H1 (cell line): ENCODE results near the gene CASQ2. TPM values are rescaled to one million over a fixed set of nuclear protein-coding genes. Genes with fewer than 3 reads are reported as not detected.

Experiments used
- CTCF ChIA-PET: fragments of 300-600 bp; sonication (Branson Sonifier 250); formaldehyde crosslinking; loops from one replicate; lab custom pipeline; 2021; ENCODE audit not compliant: partially characterized antibody; lab: Charles Lee
- POLR2A ChIA-PET: fragments of 300-600 bp; sonication (Branson Sonifier 250); formaldehyde crosslinking; loops from one replicate; lab custom pipeline; 2021; ENCODE audit warnings: inconsistent platforms; ENCODE audit not compliant: partially characterized antibody; lab: Charles Lee
- DNase-seq, 2 experiments: peaks; one replicate each; pipeline versions ENCODE4 v3.0.0 to v3.0.0-alpha.2; 2010 to 2022; ENCODE audit warnings: low spot score in 2 of 2, low read depth in 1 of 2, mixed read lengths in 1 of 2
- FAIRE-seq: peaks from 2 replicates; lab custom pipeline; 2011; peaks lifted over from hg19 to GRCh38; lab: Jason Lieb, UNC
- H2AFZ ChIP-seq: 2 replicates; pipeline ENCODE4 v1.8.1; 2012; ENCODE audit warnings: low read length, inconsistent platforms
- H2AK5ac ChIP-seq: 2 replicates; pipeline ENCODE4 v1.6.1; 2013; ENCODE audit warnings: low read depth, low read length
- H2BK120ac ChIP-seq: replicated peaks from 2 replicates; pipeline ENCODE3; 2013; ENCODE audit warnings: low read depth, low read length, inconsistent platforms
- H2BK12ac ChIP-seq: 2 replicates; pipeline ENCODE4 v1.6.1; 2013; ENCODE audit warnings: low read depth, low read length
- H2BK15ac ChIP-seq: 2 replicates; pipeline ENCODE4 v1.6.1; 2013; ENCODE audit warnings: low read length
- H2BK20ac ChIP-seq: 2 replicates; pipeline ENCODE4 v1.6.1; 2013; ENCODE audit warnings: low read length
- H2BK5ac ChIP-seq: 2 replicates; pipeline ENCODE4 v1.6.1; 2013; ENCODE audit warnings: low read depth, low read length
- H3K14ac ChIP-seq: 2 replicates; pipeline ENCODE4 v1.6.1; 2013; ENCODE audit warnings: inconsistent platforms; ENCODE audit not compliant: insufficient read length
- H3K18ac ChIP-seq: 2 replicates; pipeline ENCODE4 v1.6.1; 2013; ENCODE audit warnings: low read length; ENCODE audit errors: extremely low read depth
- H3K23ac ChIP-seq: 2 replicates; pipeline ENCODE4 v1.6.1; 2013; ENCODE audit warnings: inconsistent platforms; ENCODE audit not compliant: insufficient read length
- H3K23me2 ChIP-seq: 2 replicates; pipeline ENCODE4 v1.6.1; 2013; ENCODE audit warnings: low read depth, low read length
- H3K27ac ChIP-seq: 2 replicates; pipeline ENCODE4 v1.6.1; 2011; ENCODE audit warnings: low read depth, low read length, inconsistent platforms
- H3K27me3 ChIP-seq, 4 experiments: replicated peaks in 1 of 4; 1 replicate in 1 of 4; 2 replicates in 3 of 4; pipeline versions ENCODE4 v1.6.1 to v1.8.1; 2011 to 2013; ENCODE audit warnings: low read length in 3 of 4, mild to moderate bottlenecking in 3 of 4, inconsistent platforms in 2 of 4, mixed read lengths in 2 of 4, moderate library complexity in 1 of 4; ENCODE audit not compliant: control insufficient read depth in 3 of 4, insufficient read depth in 3 of 4; ENCODE audit errors: extremely low read depth in 1 of 4
- H3K36me3 ChIP-seq, 4 experiments: 2 replicates each; pipeline versions ENCODE4 v1.6.1 to v1.8.1; 2011 to 2013; ENCODE audit warnings: mild to moderate bottlenecking in 4 of 4, low read length in 3 of 4, moderate library complexity in 2 of 4, control low read depth in 1 of 4, inconsistent platforms in 1 of 4; ENCODE audit not compliant: insufficient read depth in 4 of 4, control insufficient read depth in 2 of 4
- H3K4ac ChIP-seq: replicated peaks from 2 replicates; pipeline ENCODE3; 2013; ENCODE audit warnings: low read length, low read depth, mixed read lengths, inconsistent platforms; ENCODE audit not compliant: insufficient read length
- H3K4me1 ChIP-seq, 4 experiments: replicated peaks in 1 of 4; 1 replicate in 1 of 4; 2 replicates in 3 of 4; pipeline versions ENCODE4 v1.6.1 to v1.8.1; 2011 to 2013; ENCODE audit warnings: low read length in 3 of 4, inconsistent platforms in 2 of 4, mixed read lengths in 1 of 4; ENCODE audit not compliant: insufficient read depth in 4 of 4, control insufficient read depth in 3 of 4
- H3K4me2 ChIP-seq, 2 experiments: 2 replicates each; pipeline versions ENCODE4 v1.6.1 to v1.8.1; 2011 to 2013; ENCODE audit warnings: low read depth in 2 of 2, low read length in 2 of 2, control low read depth in 1 of 2, inconsistent platforms in 1 of 2, mild to moderate bottlenecking in 1 of 2; ENCODE audit not compliant: insufficient read depth in 1 of 2
- H3K4me3 ChIP-seq, 4 experiments: fragments of 200-600, 300-600 bp in 1 of 4; sonication (generic), shearing (Covaris generic), sonication (Bioruptor Twin) in 1 of 4; 2 replicates each; pipeline versions ENCODE4 v1.5.1 to v1.8.1; 2011 to 2016; ENCODE audit warnings: low read length in 4 of 4, low read depth in 3 of 4, control low read depth in 2 of 4, inconsistent platforms in 2 of 4, mild to moderate bottlenecking in 2 of 4, mixed read lengths in 1 of 4, moderate library complexity in 1 of 4; ENCODE audit not compliant: insufficient read depth in 2 of 4; ENCODE audit errors: extremely low read depth in 1 of 4
- H3K56ac ChIP-seq: replicated peaks from 2 replicates; pipeline ENCODE3; 2013; ENCODE audit warnings: low read depth, mild to moderate bottlenecking, mixed read lengths, low read length, inconsistent platforms; ENCODE audit not compliant: insufficient read length
- H3K79me1 ChIP-seq: 2 replicates; pipeline ENCODE4 v1.6.1; 2013; ENCODE audit warnings: low read depth, low read length, control low read depth
- H3K79me2 ChIP-seq, 2 experiments: 2 replicates each; pipeline versions ENCODE4 v1.6.1 to v1.8.1; 2012 to 2013; ENCODE audit warnings: low read length in 2 of 2, mild to moderate bottlenecking in 2 of 2, inconsistent platforms in 1 of 2; ENCODE audit not compliant: insufficient read depth in 2 of 2, control insufficient read depth in 1 of 2
- H3K9ac ChIP-seq, 4 experiments: replicated peaks in 1 of 4; 1 replicate in 1 of 4; 2 replicates in 3 of 4; pipeline versions ENCODE4 v1.6.1 to v1.8.1; 2011 to 2013; ENCODE audit warnings: low read depth in 3 of 4, low read length in 3 of 4, control low read depth in 2 of 4, mild to moderate bottlenecking in 2 of 4, moderate library complexity in 2 of 4, inconsistent platforms in 1 of 4; ENCODE audit errors: extremely low read depth in 1 of 4
- H3K9me3 ChIP-seq, 2 experiments: 2 replicates each; pipeline versions ENCODE4 v1.6.1 to v1.8.1; 2012 to 2013; ENCODE audit warnings: mild to moderate bottlenecking in 2 of 2, moderate library complexity in 2 of 2, control low read depth in 1 of 2, inconsistent platforms in 1 of 2, low read depth in 1 of 2, low read length in 1 of 2, mixed read lengths in 1 of 2; ENCODE audit not compliant: insufficient read depth in 2 of 2
- H4K20me1 ChIP-seq, 2 experiments: replicated peaks in 1 of 2; 2 replicates each; pipeline versions ENCODE3 to v1.8.1; 2011 to 2013; ENCODE audit warnings: inconsistent platforms in 2 of 2, low read length in 2 of 2, mild to moderate bottlenecking in 1 of 2; ENCODE audit not compliant: insufficient read depth in 2 of 2, control insufficient read depth in 1 of 2
- H4K5ac ChIP-seq: 2 replicates; pipeline ENCODE4 v1.6.1; 2013; ENCODE audit warnings: low read length, low read depth, mixed read lengths, inconsistent platforms; ENCODE audit not compliant: insufficient read length
- H4K8ac ChIP-seq: 2 replicates; pipeline ENCODE4 v1.8.0; 2013; ENCODE audit warnings: mild to moderate bottlenecking, moderate library complexity, low read length, inconsistent platforms; ENCODE audit not compliant: insufficient read depth; ENCODE audit errors: extremely low read depth
- H4K91ac ChIP-seq: replicated peaks from 2 replicates; pipeline ENCODE3; 2013; ENCODE audit warnings: low read length, mixed read lengths, inconsistent platforms; ENCODE audit not compliant: insufficient read length
- CREB1 ChIP-seq: IDR thresholded peaks from 2 replicates; pipeline ENCODE4 v1.6.1; 2012; ENCODE audit warnings: inconsistent platforms
- EZH2 ChIP-seq: fragments of 200-600 bp; sonication (generic); IDR thresholded peaks from 2 replicates; pipeline ENCODE4 v1.7.1; 2012; ENCODE audit warnings: low read depth, mild to moderate bottlenecking, moderate library complexity, low read length, inconsistent platforms; ENCODE audit not compliant: severe bottlenecking
- HDAC2 ChIP-seq, 2 experiments: fragments of 300-600 bp in 1 of 2; sonication (generic) in 1 of 2; IDR thresholded peaks; 2 replicates each; pipeline ENCODE4 v1.6.1; 2011 to 2012; ENCODE audit warnings: low read depth in 2 of 2, low read length in 2 of 2, mild to moderate bottlenecking in 2 of 2, moderate library complexity in 2 of 2, borderline replicate concordance in 1 of 2, inconsistent platforms in 1 of 2
- MAFK ChIP-seq: IDR thresholded peaks from 2 replicates; pipeline ENCODE4 v1.6.1; 2012; ENCODE audit warnings: low read depth, mild to moderate bottlenecking, improper control_type of control experiment, low read length
- POU5F1 ChIP-seq: IDR thresholded peaks from 2 replicates; pipeline ENCODE4 v1.6.1; 2011; ENCODE audit warnings: low read depth, mild to moderate bottlenecking, low read length, moderate library complexity
- RNF2 ChIP-seq: fragments of 200-900, 300-1000 bp; sonication (generic); IDR thresholded peaks from 2 replicates; pipeline ENCODE4 v1.7.1; 2016; ENCODE audit warnings: borderline replicate concordance, low read depth, mild to moderate bottlenecking, antibody characterized with exemption, low read length; ENCODE audit not compliant: poor library complexity, severe bottlenecking; ENCODE audit errors: missing control alignments
- RXRA ChIP-seq: IDR thresholded peaks from 2 replicates; pipeline ENCODE4 v1.6.1; 2011; ENCODE audit warnings: low read depth, mild to moderate bottlenecking, low read length, moderate library complexity; ENCODE audit not compliant: insufficient read depth
- SIN3A ChIP-seq, 2 experiments: IDR thresholded peaks in 1 of 2; conservative IDR thresholded peaks in 1 of 2; 2 replicates each; pipeline ENCODE4 v1.6.1; 2011 to 2012; ENCODE audit warnings: low read length in 2 of 2, improper control_type of control experiment in 1 of 2, low read depth in 1 of 2, mild to moderate bottlenecking in 1 of 2
- SP2 ChIP-seq: IDR thresholded peaks from 2 replicates; pipeline ENCODE4 v1.6.1; 2012; ENCODE audit warnings: mild to moderate bottlenecking, low read length, inconsistent platforms
- WGBS, 2 experiments: shearing (Covaris generic) in 1 of 2; methylation state at CpG; one replicate each; pipeline versions ENCODE4 v1.1.6 to v1.1.7; 2013 to 2015; ENCODE audit warnings: low lambda C conversion rate in 2 of 2, mixed read lengths in 2 of 2, inconsistent platforms in 1 of 2, low coverage in 1 of 2, missing lambda C conversion rate in 1 of 2; ENCODE audit not compliant: insufficient replicate concordance in 2 of 2, insufficient coverage in 1 of 2, insufficient read length in 1 of 2; ENCODE audit errors: extremely low coverage in 1 of 2, missing lambda C conversion rate in 1 of 2; 5-methylcytosine and 5-hydroxymethylcytosine counted together
- polyA plus RNA-seq, 7 experiments: library from polyadenylated mRNA; depleted of rRNA in 3 of 7; stranded (reverse) in 5 of 7; unstranded in 2 of 7; fragments of >200 nt in 5 of 7; fragments of 200-250 nt in 2 of 7; gene quantifications; 1 replicate in 5 of 7; 2 replicates in 1 of 7; 4 replicates in 1 of 7; pipeline versions ENCODE4 v1.2.1 to v1.2.3, GENCODE V29; 2011 to 2013; ENCODE audit warnings: missing spikeins in 2 of 7, mixed read lengths in 2 of 7
- total RNA-seq: library from RNA; stranded (reverse); fragmentation: NEBNext Ultra II Directional; extraction: Animal tissue kit (Norgen Biotek cat#: 25700); gene quantifications from 2 replicates; pipeline ENCODE4 v1.2.1, GENCODE V29; 2021
- TF ChIP-seq, protein P1 (sequence below): IDR thresholded peaks from 2 replicates; pipeline ENCODE4 v1.6.1; 2012; ENCODE audit warnings: inconsistent platforms
- TF ChIP-seq, protein P2 (sequence below): IDR thresholded peaks from 2 replicates; pipeline ENCODE4 v1.6.1; 2011; ENCODE audit warnings: low read depth, mild to moderate bottlenecking, low read length; ENCODE audit not compliant: insufficient read depth

Gene CASQ2
- total and polyA plus RNA-seq, 2 of the 8 experiments (the other 6 are each of a cell fraction or from before 2014, with no cell fraction given), result not detected

DNA sequence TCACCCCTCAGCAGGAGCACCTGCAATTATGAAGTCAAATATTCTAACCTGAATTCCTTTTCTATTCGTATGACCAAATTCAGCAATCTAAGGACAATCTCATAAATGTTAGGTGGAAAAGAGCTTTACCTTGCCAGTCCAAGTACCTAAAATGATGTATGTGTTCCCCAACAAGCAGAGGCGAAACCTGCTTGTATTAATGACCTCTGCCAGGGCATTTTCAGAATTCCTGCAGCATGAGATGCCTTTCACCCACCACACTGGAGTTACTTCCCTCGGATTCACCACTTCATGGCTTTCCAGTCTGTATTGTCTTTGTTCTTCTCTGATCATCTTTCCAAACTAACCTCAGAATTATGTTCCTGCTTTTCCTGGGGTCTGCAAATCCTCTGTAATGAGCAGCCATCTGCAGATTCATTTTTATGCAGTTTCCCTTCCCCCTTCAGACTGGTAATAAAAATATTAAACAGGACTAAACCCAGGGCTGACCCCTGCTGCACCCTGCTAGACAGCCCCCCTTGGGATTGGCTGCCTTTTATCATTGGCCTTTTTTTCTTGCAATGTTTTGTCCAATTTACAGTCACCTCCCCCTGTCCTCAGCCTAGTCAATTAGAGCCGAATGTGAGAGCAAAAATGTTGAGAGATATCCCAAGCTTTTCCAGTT, 26.6 kb upstream of the CASQ2 start:
- Histone ChIP-seq H2BK15ac (no peak overlapping the region), H3K9me3 (no peaks in the 10 kb centered on the region), H2BK12ac (no peak overlapping the region), H3K4ac (no peak overlapping the region), H3K36me3 (no peaks in the 10 kb centered on the region), H2AK5ac (no peak overlapping the region), H2BK20ac (no peak overlapping the region), H2BK120ac (no peak overlapping the region), H3K14ac (no peak overlapping the region), H4K8ac (no peak overlapping the region), H3K79me2 (no peaks in the 10 kb centered on the region), H3K79me1 (no peaks in the 10 kb centered on the region), H3K56ac (no peak overlapping the region), H3K23me2 (no peaks in the 10 kb centered on the region), H2AFZ (peak overlapping the region; percentile 66; the same call in 1 of the 2 replicates), H3K4me1 (peaks cover 0 to 6% (median 3%) of the 10 kb centered on the region in 4 experiments; a peak in 2 of 7 replicates), H4K91ac (no peak overlapping the region), H3K23ac (no peak overlapping the region), H3K18ac (no peak overlapping the region), H2BK5ac (no peak overlapping the region), H3K9ac (no peak overlapping the region), H3K4me2 (no peak overlapping the region), H4K20me1 (no peaks in the 10 kb centered on the region), H3K4me3 (no peak overlapping the region), H3K27me3 (no peaks in the 10 kb centered on the region), H4K5ac (no peak overlapping the region), H3K27ac (no peak overlapping the region)
- ChIA-PET CTCF (interaction anchor here (1.3 kb wide), 1 partner anchor 12 kb away, joined by 3 read pairs; no protein-coding TSS in a partner anchor), POLR2A (no interaction called here)
- WGBS, 2 experiments, result 57% methylated on average over 4 of the region's 4 CpGs; no CpG with 5 or more reads in 1 of the 2 experiments
- FAIRE-seq (no peak), DNase-seq (no peak)
- no peak for TF ChIP-seq POU5F1
- TF ChIP-seq HDAC2 (IDR thresholded peaks at IDR 0.05; ENCODE audit: borderline replicate concordance in 1 of 2, low read depth in 2 of 2, low read length in 2 of 2), result no peak
- TF ChIP-seq CREB1, result no peak
- TF ChIP-seq EZH2, result no peak
- no peak for TF ChIP-seq SP2
- TF ChIP-seq, protein P1, sequence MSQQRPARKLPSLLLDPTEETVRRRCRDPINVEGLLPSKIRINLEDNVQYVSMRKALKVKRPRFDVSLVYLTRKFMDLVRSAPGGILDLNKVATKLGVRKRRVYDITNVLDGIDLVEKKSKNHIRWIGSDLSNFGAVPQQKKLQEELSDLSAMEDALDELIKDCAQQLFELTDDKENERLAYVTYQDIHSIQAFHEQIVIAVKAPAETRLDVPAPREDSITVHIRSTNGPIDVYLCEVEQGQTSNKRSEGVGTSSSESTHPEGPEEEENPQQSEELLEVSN, result no peak
- no peak for TF ChIP-seq RXRA
- no peak for TF ChIP-seq RNF2
- TF ChIP-seq MAFK, result no peak
- TF ChIP-seq, protein P2, sequence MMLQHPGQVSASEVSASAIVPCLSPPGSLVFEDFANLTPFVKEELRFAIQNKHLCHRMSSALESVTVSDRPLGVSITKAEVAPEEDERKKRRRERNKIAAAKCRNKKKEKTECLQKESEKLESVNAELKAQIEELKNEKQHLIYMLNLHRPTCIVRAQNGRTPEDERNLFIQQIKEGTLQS, result no peak
- TF ChIP-seq SIN3A (conservative IDR thresholded peaks at IDR 0.05 in 1 of 2, IDR thresholded peaks at IDR 0.05 in 1 of 2; ENCODE audit: low read depth in 1 of 2, low read length in 2 of 2), result no peak
